ENCODE results near the gene COX7A2.

GRCh38 chr6:75224303-75224926 is 19.2 kb downstream of the COX7A2 start:
- no peak for TF ChIP-seq CTCF (IDR thresholded peaks at IDR 0.05)
- TF ChIP-seq SIN3A (IDR thresholded peaks at IDR 0.05; ENCODE audit: borderline replicate concordance, insufficient read depth, low read depth, low read length): no peak
- TF ChIP-seq POLR2AphosphoS5 (IDR thresholded peaks at IDR 0.05; ENCODE audit: low read depth, low read length): no peak
- TF ChIP-seq REST (IDR thresholded peaks at IDR 0.05; ENCODE audit: insufficient read depth in 1 of 2, low read depth in 2 of 2, low read length in 1 of 2): no peak
- no peak for TF ChIP-seq TCF7L2 (IDR thresholded peaks at IDR 0.05; ENCODE audit: low read depth, low read length)
